Lower leg skin (tissue), 4 donors: Measurements from ENCODE around the gene CRYL1. TPM values are rescaled to one million over a fixed set of nuclear protein-coding genes. Genes with fewer than 3 reads are reported as not detected.
A peak's percentile ranks its signal among the peaks of the same experiment; 100 is the strongest.

Experiments
- DNase-seq, 2 donors: peaks; one replicate each; pipeline ENCODE4 v3.0.0-alpha.2; 2019; ENCODE audit warnings: low spot score in 2 of 2
- H3K4me3 ChIP-seq: fragments of 200-600 bp; sonication (generic); 2 replicates; pipeline ENCODE4 v1.5.1; 2017; ENCODE audit warnings: mild to moderate bottlenecking, low read depth; ENCODE audit not compliant: poor library complexity, severe bottlenecking
- POLR2A ChIP-seq, 2 donors: fragments of 450-650 bp; IDR thresholded peaks; one replicate each; pipeline ENCODE4 v1.6.1; 2016 to 2017; ENCODE audit warnings: antibody characterized with exemption in 2 of 2, mild to moderate bottlenecking in 1 of 2, moderate library complexity in 1 of 2
- WGBS, 2 donors: methylation state at CpG; one replicate each; pipeline ENCODE4 v1.1.5; 2018; 5-methylcytosine and 5-hydroxymethylcytosine counted together
- intact Hi-C: fragments of 100-400 bp; cut with DNase I; formaldehyde crosslinking; loops from one replicate; pipeline ENCODE4 v1.15.0; 2023; ENCODE audit warnings: low total_unique reads
- total RNA-seq, 4 donors: library from RNA; depleted of rRNA; stranded (reverse); fragments of >200 nt; gene quantifications; one replicate each; pipeline ENCODE4 v1.1.0, GENCODE V29; 2016
- TF ChIP-seq, protein P1 (sequence below), 3 donors: fragments of 450-650 bp; IDR thresholded peaks; one replicate each; pipeline ENCODE4 v1.5.1; 2016; ENCODE audit warnings: antibody characterized with exemption in 3 of 3, mild to moderate bottlenecking in 3 of 3, moderate library complexity in 2 of 3

The CRYL1 gene, protein sequence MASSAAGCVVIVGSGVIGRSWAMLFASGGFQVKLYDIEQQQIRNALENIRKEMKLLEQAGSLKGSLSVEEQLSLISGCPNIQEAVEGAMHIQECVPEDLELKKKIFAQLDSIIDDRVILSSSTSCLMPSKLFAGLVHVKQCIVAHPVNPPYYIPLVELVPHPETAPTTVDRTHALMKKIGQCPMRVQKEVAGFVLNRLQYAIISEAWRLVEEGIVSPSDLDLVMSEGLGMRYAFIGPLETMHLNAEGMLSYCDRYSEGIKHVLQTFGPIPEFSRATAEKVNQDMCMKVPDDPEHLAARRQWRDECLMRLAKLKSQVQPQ
- total RNA-seq, result 10 to 100 TPM; 10.3 to 21.4 (median 16.8) TPM

DNA sequence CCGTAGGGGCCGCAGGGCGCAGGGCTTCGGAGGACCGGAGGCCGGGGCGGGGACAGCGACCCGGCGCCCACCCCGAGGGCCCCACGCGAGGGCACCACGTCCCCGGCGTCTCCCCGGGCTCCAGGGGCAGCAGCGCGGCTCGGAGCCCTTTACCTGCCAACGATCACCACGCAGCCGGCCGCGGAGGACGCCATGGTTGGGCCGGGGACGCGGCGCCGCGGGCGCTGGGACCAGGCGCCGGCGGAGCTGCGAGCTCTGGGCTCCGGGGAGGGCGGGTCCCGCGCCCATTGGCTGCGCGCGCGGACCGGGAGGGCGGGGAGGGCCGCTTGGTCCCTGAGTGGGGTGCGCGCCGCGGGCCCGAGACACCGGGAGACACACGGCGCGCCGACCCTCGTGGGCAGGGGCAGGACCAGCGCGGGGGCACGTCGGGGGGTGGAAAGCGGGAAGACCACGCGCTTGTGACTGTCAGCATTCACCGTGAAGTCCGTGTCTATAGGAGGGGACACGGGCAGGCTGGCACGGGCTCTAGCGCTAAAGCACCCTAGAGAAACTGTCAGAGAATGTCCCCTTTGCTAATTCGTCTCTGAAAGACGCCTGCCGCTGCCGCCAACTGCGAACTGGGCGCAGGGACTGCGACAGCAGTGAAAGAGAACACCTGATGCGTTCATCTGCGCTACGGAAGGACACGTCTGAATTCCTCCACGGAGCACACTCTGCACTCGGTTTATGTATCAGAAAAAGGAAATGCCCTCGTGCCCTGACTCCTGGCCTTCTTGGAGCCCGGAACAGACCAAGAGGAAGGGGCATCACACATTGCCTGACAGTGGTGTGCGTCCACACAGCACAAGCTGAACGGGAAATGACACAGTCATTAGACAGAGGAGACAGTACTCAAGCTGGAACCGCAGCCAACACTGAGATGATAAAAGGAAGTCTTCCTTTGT is at the start of gene CRYL1:
TSS of gene CRYL1 (minus strand) at position 257 of the 944 bp plus-strand sequence. CDS start at position 194, 63 bp downstream.
- intact Hi-C loops, result no loop called here
- peak within 1 kb of the TSS; percentile 77 for H3K4me3 ChIP-seq
- peak; percentile 68 to 94 for DNase-seq
- WGBS, 2 donors, result 0 to 1% methylated on average over 49 to 57 of the region's 89 CpGs
- TF ChIP-seq, protein P1, sequence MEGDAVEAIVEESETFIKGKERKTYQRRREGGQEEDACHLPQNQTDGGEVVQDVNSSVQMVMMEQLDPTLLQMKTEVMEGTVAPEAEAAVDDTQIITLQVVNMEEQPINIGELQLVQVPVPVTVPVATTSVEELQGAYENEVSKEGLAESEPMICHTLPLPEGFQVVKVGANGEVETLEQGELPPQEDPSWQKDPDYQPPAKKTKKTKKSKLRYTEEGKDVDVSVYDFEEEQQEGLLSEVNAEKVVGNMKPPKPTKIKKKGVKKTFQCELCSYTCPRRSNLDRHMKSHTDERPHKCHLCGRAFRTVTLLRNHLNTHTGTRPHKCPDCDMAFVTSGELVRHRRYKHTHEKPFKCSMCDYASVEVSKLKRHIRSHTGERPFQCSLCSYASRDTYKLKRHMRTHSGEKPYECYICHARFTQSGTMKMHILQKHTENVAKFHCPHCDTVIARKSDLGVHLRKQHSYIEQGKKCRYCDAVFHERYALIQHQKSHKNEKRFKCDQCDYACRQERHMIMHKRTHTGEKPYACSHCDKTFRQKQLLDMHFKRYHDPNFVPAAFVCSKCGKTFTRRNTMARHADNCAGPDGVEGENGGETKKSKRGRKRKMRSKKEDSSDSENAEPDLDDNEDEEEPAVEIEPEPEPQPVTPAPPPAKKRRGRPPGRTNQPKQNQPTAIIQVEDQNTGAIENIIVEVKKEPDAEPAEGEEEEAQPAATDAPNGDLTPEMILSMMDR (IDR thresholded peaks at IDR 0.05), result no peak
- no peak for TF ChIP-seq POLR2A (IDR thresholded peaks at IDR 0.05)

DNA sequence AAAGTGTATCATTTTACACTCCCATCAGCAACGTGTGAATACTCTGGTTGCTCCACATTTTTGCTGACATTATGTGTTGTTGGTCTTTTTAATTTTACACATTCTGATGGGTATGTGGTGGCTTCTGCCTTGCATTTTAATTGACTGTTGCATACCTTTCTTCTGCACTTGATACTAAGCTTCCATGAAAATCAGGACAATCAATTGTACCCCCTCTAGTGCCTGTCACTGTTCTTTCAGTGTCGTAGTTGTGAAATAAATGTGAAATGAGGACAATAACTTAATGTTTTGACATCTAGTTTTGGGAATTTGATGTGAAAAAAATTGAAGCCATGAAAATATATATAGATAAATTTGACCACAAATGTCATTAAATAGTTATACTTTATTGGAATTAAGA is 48.0 kb upstream of the CRYL1 start:
- 77 to 83% methylated on average over 2 of the region's 2 CpGs for WGBS, 2 donors
- TF ChIP-seq, protein P1 (IDR thresholded peaks at IDR 0.05), result no peak
- no peak for TF ChIP-seq POLR2A (IDR thresholded peaks at IDR 0.05)
- intact Hi-C loops, result no loop called here
- H3K4me3 ChIP-seq, result no peak overlapping the region
- no peak for DNase-seq

DNA sequence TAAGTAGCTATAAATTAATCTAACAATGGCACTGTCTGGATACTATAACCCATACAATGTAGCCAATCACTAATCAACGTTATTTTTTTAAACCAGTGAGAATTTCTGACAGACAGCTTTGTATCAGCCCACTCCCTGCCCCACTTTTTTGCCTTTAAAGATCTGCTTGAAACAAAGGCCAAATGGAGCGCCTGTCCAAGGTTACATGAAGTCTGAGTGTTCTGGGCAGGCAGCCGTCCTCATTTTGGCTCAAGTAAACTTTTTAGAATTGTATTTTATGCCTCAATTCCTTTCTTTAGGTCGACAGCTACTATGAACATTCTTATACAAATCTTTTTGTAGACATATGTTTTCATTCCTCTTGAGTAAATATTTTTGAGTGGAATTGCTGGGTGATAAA is 47.5 kb upstream of the CRYL1 start:
- WGBS, 2 donors, result 85 to 91% methylated on average over 4 of the region's 4 CpGs
- TF ChIP-seq POLR2A (IDR thresholded peaks at IDR 0.05), result no peak
- TF ChIP-seq, protein P1 (IDR thresholded peaks at IDR 0.05), result no peak
- no peak for DNase-seq
- no peak overlapping the region for H3K4me3 ChIP-seq
- intact Hi-C loops, result no loop called here

DNA sequence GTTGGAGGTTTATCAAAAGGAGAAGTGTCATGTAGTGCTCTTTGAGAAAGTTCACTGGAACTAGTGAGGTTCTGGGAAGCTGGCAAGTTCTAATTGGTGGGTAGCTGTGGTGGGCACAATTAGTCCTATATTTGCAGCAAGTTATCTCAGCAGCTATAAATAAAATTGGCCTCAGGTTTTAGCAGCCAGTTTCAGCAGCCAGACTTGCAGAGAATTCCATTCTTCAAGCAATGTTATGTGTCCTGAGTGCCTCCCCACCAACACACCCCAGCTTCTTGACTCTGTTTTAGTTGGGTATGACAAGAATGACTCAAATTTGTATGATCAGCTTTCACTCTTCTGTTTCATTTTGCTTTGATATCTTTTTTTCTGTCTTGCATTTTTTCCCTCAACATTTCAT is 46.0 kb upstream of the CRYL1 start:
- no peak overlapping the region for H3K4me3 ChIP-seq
- no peak for TF ChIP-seq POLR2A (IDR thresholded peaks at IDR 0.05)
- TF ChIP-seq, protein P1 (IDR thresholded peaks at IDR 0.05), result no peak
- no peak for DNase-seq
- intact Hi-C loops, result no loop called here

DNA sequence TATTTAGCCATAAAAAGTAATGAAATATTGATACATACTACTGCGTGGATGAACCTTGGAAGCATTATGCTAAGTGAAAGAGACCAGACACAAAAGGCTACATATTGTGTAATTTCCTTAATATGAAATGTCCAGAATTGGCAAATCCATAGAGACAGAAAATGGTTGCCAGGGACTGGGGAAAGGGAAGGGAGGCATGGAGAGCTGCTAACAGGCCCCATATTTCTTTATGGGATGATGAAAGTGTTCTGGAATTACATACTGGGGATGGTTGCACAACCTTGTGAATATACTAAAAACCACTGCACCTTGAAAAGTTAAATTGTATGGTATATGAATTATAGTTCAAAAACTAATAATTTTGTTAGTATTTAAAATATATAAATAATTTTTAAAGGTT is 44.9 kb upstream of the CRYL1 start:
- H3K4me3 ChIP-seq, result no peak overlapping the region
- TF ChIP-seq, protein P1 (IDR thresholded peaks at IDR 0.05), result no peak
- intact Hi-C loops, result no loop called here
- DNase-seq, result no peak
- 76 to 94% methylated on average over 1 of the region's 1 CpG for WGBS, 2 donors
